GM19239 (cell line): Measurements from ENCODE around the gene SULT1A4.
A peak's percentile ranks its signal among the peaks of the same experiment; 100 is the strongest.
"Not testable (repeated sequence)": the region's sequence is repeated elsewhere in the genome, so short reads cannot be mapped to it uniquely, and the experiment has no call there.

Experiments
- DNase-seq: peaks from one replicate; pipeline ENCODE4 v3.0.0; 2011; ENCODE audit warnings: low spot score; ENCODE audit not compliant: insufficient read length
- FAIRE-seq: peaks from 2 replicates; lab custom pipeline; 2011; peaks lifted over from hg19 to GRCh38; lab: Jason Lieb, UNC

The SULT1A4 gene

DNA sequence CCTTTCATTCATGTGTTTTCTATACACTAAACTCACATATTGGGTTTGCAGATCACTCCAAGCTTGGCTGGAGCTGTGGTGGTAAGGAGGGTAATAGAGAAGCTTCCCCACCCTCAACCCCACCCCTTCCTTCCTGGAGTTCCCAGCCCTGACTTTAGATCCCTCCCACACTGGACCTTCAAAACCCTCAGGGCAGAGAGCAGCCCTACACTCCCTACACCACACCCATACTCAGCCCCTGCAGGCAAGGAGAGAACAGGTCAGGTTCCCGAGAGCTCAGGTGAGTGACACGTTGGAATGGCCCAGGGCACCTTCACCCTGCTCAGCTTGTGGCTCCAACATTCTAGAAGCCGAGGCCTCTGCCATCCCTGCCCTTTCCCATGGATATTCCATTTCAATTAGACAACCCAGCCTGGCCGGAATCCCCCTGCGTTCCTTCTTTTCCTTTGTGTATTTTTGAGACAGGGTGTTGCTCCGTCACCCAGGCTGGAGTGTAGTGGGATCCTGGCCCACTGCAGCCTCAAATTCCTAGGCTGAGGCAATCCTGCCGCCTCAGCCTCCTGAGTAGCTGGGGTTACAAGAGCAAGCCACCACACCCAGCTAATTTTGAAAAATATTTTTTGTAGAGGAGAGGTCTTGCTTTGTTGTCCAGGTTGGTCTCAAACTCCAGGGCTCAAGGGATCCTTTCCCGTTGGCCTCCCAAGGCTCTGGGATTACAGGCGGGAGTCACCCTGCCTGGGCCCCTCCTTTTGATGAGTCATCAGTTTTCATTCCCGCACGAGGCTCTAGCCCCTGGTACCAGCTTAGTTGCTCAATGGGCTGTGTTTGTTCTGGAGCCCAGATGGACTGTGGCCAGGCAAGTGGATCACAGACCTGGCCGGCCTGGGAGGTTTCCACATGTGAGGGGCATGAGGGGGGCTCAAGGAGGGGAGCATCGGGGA, at the start of gene SULT1A4:
Gene SULT1A4 (plus strand): TSS at position 208 of the 941 bp plus-strand sequence. CDS start 1,473 bp downstream, outside the sequence.
- not testable (repeated sequence) for FAIRE-seq

DNA sequence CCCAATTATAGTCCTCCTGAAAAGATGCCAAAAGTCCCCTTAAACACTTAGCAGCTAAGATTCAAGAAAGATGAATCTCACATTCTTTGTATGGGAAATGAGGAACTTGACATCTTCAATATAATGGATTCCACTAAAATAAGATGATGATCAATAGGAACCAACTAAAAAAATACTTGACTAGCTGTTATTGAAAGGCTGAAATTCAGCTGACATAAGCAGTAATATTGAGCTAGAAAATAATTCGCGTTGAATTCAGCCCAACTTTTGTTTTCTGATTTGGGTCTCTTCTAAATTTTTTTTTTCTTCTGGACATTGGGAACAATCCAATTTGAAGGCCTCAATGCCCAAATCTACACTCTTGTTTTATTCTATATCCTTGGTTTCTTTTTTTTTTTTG, 36.1 kb upstream of the SULT1A4 start:
- DNase-seq, FAIRE-seq: not testable (repeated sequence)

More for the DNA sequence above, at the start of gene SULT1A4:
- not testable (repeated sequence) for DNase-seq

DNA sequence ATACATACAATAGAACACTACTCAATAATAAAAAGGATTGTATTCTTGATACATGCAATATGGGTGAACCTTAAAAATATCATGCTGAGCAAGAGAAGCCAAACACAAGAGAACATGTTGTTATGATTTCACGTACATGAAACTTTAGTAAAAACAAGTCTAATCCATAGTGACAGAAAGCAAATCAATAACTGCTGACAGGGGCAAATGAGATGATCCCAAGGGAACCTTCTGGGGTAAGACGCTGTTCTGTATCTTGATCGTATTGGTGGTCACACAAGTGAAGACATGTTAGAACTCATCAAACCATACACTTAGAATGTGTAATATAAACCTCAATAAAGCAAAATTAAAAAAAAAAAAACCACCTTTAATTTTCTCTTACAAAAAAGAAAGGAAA, 34.3 kb upstream of the SULT1A4 start:
- not testable (repeated sequence) for FAIRE-seq, DNase-seq

DNA sequence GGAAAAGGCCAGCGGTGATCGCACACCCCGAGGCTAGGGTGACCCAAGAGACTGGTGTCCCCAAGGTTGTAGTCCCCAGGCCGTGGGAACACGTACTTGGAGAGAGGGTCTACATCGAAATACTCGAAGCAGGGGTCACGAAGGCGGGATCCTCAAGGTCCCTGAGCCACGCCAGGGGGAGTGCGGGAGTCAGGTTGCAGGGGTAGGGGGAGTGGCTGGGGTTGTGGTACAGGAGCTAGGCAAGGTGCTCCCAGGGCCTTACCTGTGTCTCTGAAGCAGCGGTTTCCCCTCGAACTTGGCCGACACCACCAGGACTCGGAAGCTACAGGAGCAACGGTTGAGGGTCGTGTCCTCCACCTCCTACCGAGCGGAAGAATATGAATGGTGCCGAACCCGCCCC, 6.0 kb upstream of the SULT1A4 start:
- not testable (repeated sequence) for FAIRE-seq, DNase-seq

DNA sequence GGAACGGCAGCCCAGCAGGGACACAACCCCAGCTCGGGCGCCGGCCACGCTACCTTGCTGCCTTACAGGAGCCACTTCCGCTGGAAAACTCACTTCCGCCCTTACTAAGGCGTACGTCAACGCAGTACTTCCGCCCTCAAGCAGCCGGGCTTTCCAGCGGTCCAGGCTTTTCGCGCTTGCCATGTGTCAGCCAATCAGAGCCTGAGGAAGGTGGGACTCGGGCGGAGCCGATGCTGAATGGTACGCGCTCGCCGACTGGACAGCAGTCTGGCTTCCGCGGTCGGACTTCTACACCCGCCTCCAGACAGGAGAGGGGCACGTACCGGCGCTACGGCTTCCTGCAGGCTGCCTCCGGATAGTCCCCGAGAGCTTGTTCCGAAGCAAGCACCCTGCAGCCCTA, 5.4 kb upstream of the SULT1A4 start, which contains the start of the genes BOLA2 and SLX1B:
Gene BOLA2 (minus strand): TSS at position 83 of the 400 bp plus-strand sequence. CDS start 98 bp downstream, outside the sequence.
Gene SLX1B (plus strand): TSS at position 265 of the 400 bp plus-strand sequence.
- peak; percentile 100 for FAIRE-seq
- not testable (repeated sequence) for DNase-seq

DNA sequence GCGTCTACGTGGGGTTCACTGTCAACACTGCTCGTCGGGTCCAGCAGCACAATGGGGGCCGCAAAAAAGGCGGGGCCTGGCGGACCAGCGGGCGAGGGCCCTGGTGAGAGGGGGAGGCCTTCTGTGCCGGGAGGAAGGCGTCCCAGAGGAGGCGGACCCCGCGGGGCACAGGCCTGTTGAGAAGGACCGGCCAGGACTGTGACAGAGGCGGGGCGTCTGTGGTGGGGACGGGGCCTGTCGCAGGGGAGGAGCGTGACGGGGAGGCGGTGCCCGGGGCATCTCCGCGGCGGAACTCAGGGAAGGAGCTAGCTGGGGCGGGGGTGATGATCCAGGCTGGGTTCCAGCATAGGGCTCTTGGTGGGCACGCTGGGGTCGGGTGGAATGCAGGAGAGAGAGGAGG, 4.9 kb upstream of the SULT1A4 start:
- not testable (repeated sequence) for FAIRE-seq, DNase-seq

DNA sequence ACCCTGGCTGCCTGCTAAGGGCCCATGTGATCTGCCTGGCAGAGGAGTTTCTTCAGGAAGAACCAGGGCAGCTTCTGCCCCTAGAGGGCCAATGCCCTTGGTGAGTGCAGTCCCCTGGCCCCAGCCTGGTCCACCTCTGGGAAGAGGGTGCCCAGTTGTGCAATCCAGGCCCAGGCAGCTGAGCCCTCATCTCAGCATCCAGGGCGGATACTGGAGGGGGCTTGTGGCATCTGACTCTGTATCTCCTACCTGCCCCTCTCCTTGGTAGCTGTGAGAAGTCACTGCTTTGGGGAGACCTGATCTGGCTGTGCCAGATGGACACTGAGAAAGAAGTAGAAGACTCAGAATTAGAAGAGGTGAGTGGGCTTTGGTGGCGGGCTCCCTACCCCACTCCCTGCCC, 2.1 kb upstream of the SULT1A4 start:
- not testable (repeated sequence) for FAIRE-seq, DNase-seq

DNA sequence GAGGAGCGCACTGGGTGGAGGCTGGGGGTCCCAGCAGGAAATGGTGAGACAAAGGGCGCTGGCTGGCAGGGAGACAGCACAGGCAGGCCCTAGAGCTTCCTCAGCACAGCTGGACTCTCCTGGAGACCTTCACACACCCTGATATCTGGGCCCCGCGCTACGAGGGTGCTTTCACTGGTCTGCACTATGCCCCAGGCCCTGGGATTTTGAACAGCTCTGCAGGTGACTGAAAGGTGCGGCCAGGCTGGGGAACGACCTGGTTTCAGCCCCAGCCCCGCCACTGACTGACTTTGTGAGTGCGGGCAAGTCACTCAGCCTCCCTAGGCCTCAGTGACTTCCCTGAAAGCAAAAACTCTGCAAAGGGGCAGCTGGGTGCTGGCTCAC, 926 bp downstream of the SULT1A4 start:
- DNase-seq, FAIRE-seq: not testable (repeated sequence)

DNA sequence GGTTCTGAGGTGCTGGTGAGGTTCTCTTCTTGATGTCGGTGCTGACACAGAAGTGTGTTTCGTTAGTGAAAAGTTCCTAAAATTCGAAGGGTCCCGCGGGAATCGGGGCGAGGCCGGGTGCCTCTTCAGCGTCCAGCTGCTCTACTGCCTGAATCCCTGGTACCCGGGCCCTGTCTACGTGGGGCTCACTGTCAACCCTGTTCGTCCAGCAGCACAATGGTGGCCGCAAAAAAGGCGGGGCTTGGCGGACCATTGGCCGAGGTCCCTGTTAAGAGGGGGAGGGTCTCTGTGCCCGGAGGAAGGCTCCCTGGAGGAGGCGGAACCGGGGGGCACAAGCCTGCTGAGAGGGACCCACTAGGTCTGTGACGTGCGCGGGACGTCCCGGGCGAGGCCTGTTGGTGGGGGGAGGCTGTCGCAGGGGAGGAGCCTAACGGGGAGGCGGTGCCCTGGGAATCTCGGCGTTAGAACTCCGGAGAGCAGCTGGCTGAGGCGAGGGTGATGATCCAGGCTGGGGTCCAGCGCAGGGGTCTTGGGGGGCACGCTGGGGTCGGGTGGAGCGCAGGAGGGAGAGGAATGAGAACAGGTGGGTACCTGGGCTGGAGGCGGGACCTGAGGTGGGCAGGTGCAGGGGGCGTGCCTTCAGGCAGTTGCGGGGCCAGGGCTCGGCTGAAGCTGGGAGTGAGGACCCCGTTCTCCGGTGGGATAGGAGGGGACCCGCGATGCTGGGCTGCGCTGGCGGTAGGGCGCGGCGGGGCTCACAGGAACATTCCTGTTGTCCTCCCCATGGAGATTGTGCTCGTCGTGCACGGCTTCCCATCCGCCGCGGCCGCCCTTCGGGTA, 6.5 kb downstream of the SULT1A4 start:
- not testable (repeated sequence) for FAIRE-seq, DNase-seq

DNA sequence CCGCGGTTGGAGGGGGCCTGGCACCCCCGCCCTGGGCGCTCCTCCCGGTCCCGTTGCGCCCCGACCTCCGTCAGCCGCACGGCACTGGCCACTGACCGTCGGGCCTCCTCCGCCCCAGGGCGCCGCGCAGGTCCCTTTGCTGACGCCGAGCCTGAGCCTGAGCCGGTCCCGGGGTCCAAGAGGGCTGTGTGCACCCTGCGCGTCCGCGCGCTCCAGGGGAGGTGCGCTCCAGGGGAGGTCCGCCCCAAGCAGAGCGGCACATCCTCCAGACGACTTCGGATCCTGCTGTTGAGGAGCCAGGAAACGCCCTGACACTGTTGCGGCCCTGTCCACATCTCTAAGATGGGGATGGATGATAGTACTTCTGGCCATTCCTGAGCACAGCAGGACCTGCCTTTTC, 7.2 kb downstream of the SULT1A4 start:
- not testable (repeated sequence) for FAIRE-seq, DNase-seq

DNA sequence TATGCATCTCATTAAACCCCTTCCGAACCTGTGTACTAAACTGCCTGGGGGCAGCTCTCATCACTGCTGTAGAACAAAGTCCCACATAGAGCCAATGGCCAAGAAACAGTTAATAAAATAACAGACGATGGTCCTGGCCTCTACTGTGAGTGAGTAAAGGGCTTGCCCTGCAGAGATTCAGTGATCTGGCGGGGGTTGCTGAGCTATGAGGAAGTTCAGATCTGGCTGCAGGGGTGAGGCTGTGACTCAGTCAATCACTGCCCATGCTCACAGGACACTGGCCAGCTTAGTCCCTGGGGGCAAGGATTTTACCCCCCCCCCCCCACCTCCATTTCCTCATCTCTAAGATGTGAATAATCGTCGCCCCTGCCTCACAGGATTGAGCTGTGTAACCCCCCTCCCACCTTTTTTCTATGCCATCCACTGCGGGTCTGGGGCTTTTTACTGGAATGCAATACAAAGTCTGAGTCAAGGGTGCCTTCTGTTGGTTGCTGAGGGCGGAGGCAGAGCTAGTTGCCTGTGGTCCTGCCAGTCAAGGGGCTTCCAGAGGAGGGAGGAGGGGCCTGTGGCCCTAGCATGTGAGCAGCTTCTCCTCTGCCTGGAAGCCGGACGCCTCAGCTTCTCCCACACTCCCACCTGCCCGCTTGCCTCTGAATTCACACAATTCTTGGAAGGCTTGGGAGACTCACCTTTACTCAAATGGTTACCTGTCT, 8.1 kb downstream of the SULT1A4 start:
- not testable (repeated sequence) for DNase-seq, FAIRE-seq

DNA sequence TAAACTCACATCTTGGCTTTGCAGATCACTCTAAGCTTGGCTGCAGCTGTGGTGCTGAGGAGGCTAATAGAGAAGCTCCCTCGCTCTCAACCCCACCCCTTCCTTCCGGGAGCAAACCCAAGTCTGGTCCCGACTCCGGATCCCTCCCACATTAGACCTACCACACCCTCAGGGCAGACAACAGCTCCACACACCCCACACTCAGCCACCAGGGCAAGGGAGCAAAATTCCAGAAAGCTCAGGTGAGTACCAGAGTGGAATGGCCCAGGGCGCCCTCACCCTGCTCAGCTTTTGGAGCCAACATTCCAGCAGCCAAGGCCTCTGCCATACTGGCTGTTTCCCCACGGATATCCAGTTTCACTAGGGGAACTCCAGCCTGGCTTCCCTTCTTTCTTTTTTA, 9.9 kb downstream of the SULT1A4 start:
- not testable (repeated sequence) for DNase-seq, FAIRE-seq

DNA sequence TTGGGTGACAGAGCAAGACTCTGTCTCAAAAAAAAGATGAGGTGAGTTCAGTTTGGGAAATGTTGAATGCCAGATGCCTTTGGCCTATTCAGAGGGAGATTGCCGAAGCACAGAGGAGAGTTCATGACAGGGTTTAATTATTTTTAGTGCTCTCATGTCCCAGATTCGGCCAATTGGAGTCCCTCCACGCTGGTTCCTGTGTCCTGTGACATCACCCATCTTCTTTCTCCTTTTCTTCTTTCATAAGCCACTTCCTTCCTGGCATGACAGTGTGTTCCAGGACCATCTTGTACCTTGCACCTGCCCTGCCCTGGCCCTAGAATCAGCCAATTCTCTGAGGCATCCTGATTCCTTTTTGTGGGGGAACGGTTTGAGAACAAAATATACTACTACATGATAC, 12.4 kb downstream of the SULT1A4 start:
- not testable (repeated sequence) for DNase-seq, FAIRE-seq

DNA sequence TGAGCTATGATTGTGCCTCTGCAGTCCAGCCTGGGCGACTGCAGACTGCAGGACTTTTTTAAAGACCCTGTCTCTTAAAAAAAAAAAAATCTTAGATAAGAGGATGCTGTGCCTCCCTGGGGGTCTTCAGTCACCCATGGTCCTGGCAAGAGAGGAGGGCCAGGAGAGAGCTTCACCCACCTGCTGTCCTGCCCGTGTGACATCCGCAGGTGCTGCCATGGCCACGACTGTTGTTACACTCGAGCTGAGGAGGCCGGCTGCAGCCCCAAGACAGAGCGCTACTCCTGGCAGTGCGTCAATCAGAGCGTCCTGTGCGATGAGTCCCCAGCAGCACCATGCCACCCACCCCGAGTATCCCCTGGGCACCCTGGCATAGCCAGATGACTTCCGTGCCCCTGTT, 22.6 kb downstream of the SULT1A4 start:
- DNase-seq, FAIRE-seq: not testable (repeated sequence)

DNA sequence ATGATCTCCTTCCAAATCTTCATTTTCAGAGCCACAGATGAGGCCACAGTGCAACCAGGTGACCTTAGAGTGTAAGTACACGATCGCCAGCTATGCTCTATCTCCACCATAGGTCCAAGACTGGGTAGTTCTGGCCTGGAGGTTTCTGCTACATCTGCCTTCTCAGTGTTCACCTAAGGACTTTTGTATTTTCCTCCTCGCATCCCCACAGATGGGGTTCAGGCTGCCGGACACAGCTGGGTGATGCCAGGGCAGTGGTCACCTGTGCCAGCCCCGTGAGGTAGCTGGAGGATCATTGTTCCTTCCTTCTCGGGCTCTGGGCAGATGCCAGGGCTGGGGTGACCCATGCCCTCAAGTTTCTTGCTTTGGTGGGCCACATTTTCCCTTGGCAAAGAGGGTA, 46.6 kb downstream of the SULT1A4 start, which contains the start of gene NPIPB12:
Gene NPIPB12 (minus strand): TSS at position 101 of the 400 bp plus-strand sequence.
- not testable (repeated sequence) for FAIRE-seq, DNase-seq
